Natural killer cell treated with Interleukin-12 subunit alpha and Interleukin-12 subunit beta and Interleukin-15 and Interleukin-18, amount 100 ng/mL, for 72 hours (primary cell): Measurements from ENCODE around the gene BCAR3. TPM values are rescaled to one million over a fixed set of nuclear protein-coding genes. Genes with fewer than 3 reads are reported as not detected.

Experiments used
- ATAC-seq, 2 donors: fragments of 150-1000 bp; cut with Tn5 transposase in 1 of 2; sonication (Bioruptor Pico), chemical (Tn5 transposase) in 1 of 2; 2 replicates each; pipeline ENCODE4 v1.10.0; 2021
- DNase-seq: peaks from one replicate; pipeline ENCODE4 v3.0.0; 2022; ENCODE audit warnings: low spot score
- H3K27ac Mint-ChIP-seq, 2 donors: 1 replicate in 1 of 2; 2 replicates in 1 of 2; pipeline ENCODE4 v1.8.0; 2022; ENCODE audit warnings: mixed read lengths in 2 of 2, mild to moderate bottlenecking in 1 of 2, moderate library complexity in 1 of 2
- H3K27me3 Mint-ChIP-seq, 2 donors: 1 replicate in 1 of 2; 2 replicates in 1 of 2; pipeline ENCODE4 v1.8.0; 2022; ENCODE audit warnings: mixed read lengths in 2 of 2
- H3K36me3 Mint-ChIP-seq: one replicate; pipeline ENCODE4 v1.8.0; 2022; ENCODE audit warnings: mixed read lengths
- H3K4me1 Mint-ChIP-seq, 2 donors: 1 replicate in 1 of 2; 2 replicates in 1 of 2; pipeline ENCODE4 v1.8.0; 2022; ENCODE audit warnings: low read depth in 2 of 2, mixed read lengths in 2 of 2, mild to moderate bottlenecking in 1 of 2
- H3K4me3 Mint-ChIP-seq: one replicate; pipeline ENCODE4 v1.8.0; 2022; ENCODE audit warnings: mixed read lengths
- H3K9me3 Mint-ChIP-seq: 2 replicates; pipeline ENCODE4 v1.8.0; 2022; ENCODE audit warnings: mixed read lengths
- total RNA-seq, 2 donors: library from RNA; stranded (reverse); gene quantifications; one replicate each; pipeline ENCODE4 v1.2.3, GENCODE V29; 2022

Gene BCAR3
- total RNA-seq, 2 donors from 2014 or later: 10.8 to 30.8 TPM

GRCh38 chr1:93601686-93602085, 80.0 kb downstream of the BCAR3 start:
- H3K27me3 Mint-ChIP-seq: peaks cover 2 to 30% of the 10 kb centered on the region in 2 donors
- DNase-seq (no peak), ATAC-seq (no peak)
- H3K4me3 Mint-ChIP-seq: no peak overlapping the region
- H3K9me3 Mint-ChIP-seq: no peaks in the 10 kb centered on the region
- no peak overlapping the region for H3K27ac Mint-ChIP-seq
- H3K36me3 Mint-ChIP-seq: no peaks in the 10 kb centered on the region
- H3K4me1 Mint-ChIP-seq: peaks cover 8 to 15% of the 10 kb centered on the region in 2 donors

GRCh38 chr1:93600663-93601062, 81.0 kb downstream of the BCAR3 start:
- peaks cover 2 to 20% of the 10 kb centered on the region in 2 donors for H3K27me3 Mint-ChIP-seq
- peaks cover 0 to 5% of the 10 kb centered on the region in 2 donors for H3K4me1 Mint-ChIP-seq
- H3K9me3 Mint-ChIP-seq: no peaks in the 10 kb centered on the region
- H3K27ac Mint-ChIP-seq: no peak overlapping the region
- ATAC-seq (peak in 1 of 2 donors; percentile 43), DNase-seq (no peak)
- no peak overlapping the region for H3K4me3 Mint-ChIP-seq
- no peaks in the 10 kb centered on the region for H3K36me3 Mint-ChIP-seq

- DNase-seq (no peak), ATAC-seq (no peak)
- Mint-ChIP-seq H3K36me3 (no peaks in the 10 kb centered on the region), H3K9me3 (no peaks in the 10 kb centered on the region), H3K4me1 (peaks cover 0 to 2% of the 10 kb centered on the region in 2 donors), H3K27ac (no peak overlapping the region), H3K27me3 (peaks cover 2 to 15% of the 10 kb centered on the region in 2 donors), H3K4me3 (no peak overlapping the region)
Observed at GRCh38 chr1:93599479-93599878, 82.2 kb downstream of the BCAR3 start.

- H3K4me1 Mint-ChIP-seq: peaks cover 0 to 2% of the 10 kb centered on the region in 2 donors
- no peak overlapping the region for H3K27ac Mint-ChIP-seq
- DNase-seq (no peak), ATAC-seq (no peak)
- H3K36me3 Mint-ChIP-seq: no peaks in the 10 kb centered on the region
- peaks cover 2 to 10% of the 10 kb centered on the region in 2 donors for H3K27me3 Mint-ChIP-seq
- H3K4me3 Mint-ChIP-seq: no peak overlapping the region
- H3K9me3 Mint-ChIP-seq: no peaks in the 10 kb centered on the region
Observed at GRCh38 chr1:93598861-93599439, 82.7 kb downstream of the BCAR3 start.

GRCh38 chr1:93598396-93598795, 83.2 kb downstream of the BCAR3 start:
- H3K4me1 Mint-ChIP-seq: peaks cover 0 to 2% of the 10 kb centered on the region in 2 donors
- no peak overlapping the region for H3K27ac Mint-ChIP-seq
- H3K27me3 Mint-ChIP-seq: peaks cover 2 to 7% of the 10 kb centered on the region in 2 donors
- DNase-seq: no peak
- no peaks in the 10 kb centered on the region for H3K36me3 Mint-ChIP-seq
- no peak for ATAC-seq
- no peak overlapping the region for H3K4me3 Mint-ChIP-seq
- H3K9me3 Mint-ChIP-seq: no peaks in the 10 kb centered on the region

- peaks cover 0 to 2% of the 10 kb centered on the region in 2 donors for H3K4me1 Mint-ChIP-seq
- H3K4me3 Mint-ChIP-seq: no peak overlapping the region
- no peak for ATAC-seq
Observed at GRCh38 chr1:93597709-93598108, 83.9 kb downstream of the BCAR3 start.

GRCh38 chr1:93596329-93597089, 85.1 kb downstream of the BCAR3 start:
- Mint-ChIP-seq H3K4me3 (no peak overlapping the region), H3K27me3 (peaks cover 2 to 7% of the 10 kb centered on the region in 2 donors), H3K36me3 (no peaks in the 10 kb centered on the region), H3K4me1 (peaks cover 7 to 11% of the 10 kb centered on the region in 2 donors), H3K27ac (no peak overlapping the region), H3K9me3 (no peaks in the 10 kb centered on the region)
- ATAC-seq (no peak), DNase-seq (no peak)

More at GRCh38 chr1:93597709-93598108, 83.9 kb downstream of the BCAR3 start:
- peaks cover 2 to 7% of the 10 kb centered on the region in 2 donors for H3K27me3 Mint-ChIP-seq
- no peak overlapping the region for H3K27ac Mint-ChIP-seq
- no peak for DNase-seq
- H3K36me3 Mint-ChIP-seq: no peaks in the 10 kb centered on the region
- H3K9me3 Mint-ChIP-seq: no peaks in the 10 kb centered on the region

GRCh38 chr1:93595743-93596142, 85.9 kb downstream of the BCAR3 start:
- Mint-ChIP-seq H3K36me3 (no peaks in the 10 kb centered on the region), H3K27ac (no peak overlapping the region), H3K27me3 (peaks cover 2 to 7% of the 10 kb centered on the region in 2 donors), H3K9me3 (no peaks in the 10 kb centered on the region), H3K4me3 (no peak overlapping the region), H3K4me1 (peaks cover 9 to 15% of the 10 kb centered on the region in 2 donors)
- ATAC-seq (no peak), DNase-seq (no peak)

GRCh38 chr1:93595266-93595665, 86.4 kb downstream of the BCAR3 start:
- no peak overlapping the region for H3K4me3 Mint-ChIP-seq
- H3K4me1 Mint-ChIP-seq: peaks cover 14 to 20% of the 10 kb centered on the region in 2 donors

GRCh38 chr1:93594603-93594880, 87.1 kb downstream of the BCAR3 start:
- ATAC-seq (no peak), DNase-seq (no peak)
- no peak overlapping the region for H3K4me3 Mint-ChIP-seq
- peaks cover 19 to 25% of the 10 kb centered on the region in 2 donors for H3K4me1 Mint-ChIP-seq
- peaks cover 2 to 7% of the 10 kb centered on the region in 2 donors for H3K27me3 Mint-ChIP-seq
- H3K9me3 Mint-ChIP-seq: no peaks in the 10 kb centered on the region
- no peak overlapping the region for H3K27ac Mint-ChIP-seq
- H3K36me3 Mint-ChIP-seq: no peaks in the 10 kb centered on the region

More at GRCh38 chr1:93595266-93595665, 86.4 kb downstream of the BCAR3 start:
- H3K36me3 Mint-ChIP-seq: no peaks in the 10 kb centered on the region
- no peak overlapping the region for H3K27ac Mint-ChIP-seq
- ATAC-seq: no peak
- DNase-seq: no peak
- H3K27me3 Mint-ChIP-seq: peaks cover 2 to 7% of the 10 kb centered on the region in 2 donors
- H3K9me3 Mint-ChIP-seq: no peaks in the 10 kb centered on the region

GRCh38 chr1:93593854-93594602, 87.6 kb downstream of the BCAR3 start:
- H3K4me3 Mint-ChIP-seq: no peak overlapping the region
- peaks cover 2 to 7% of the 10 kb centered on the region in 2 donors for H3K27me3 Mint-ChIP-seq
- no peak overlapping the region for H3K27ac Mint-ChIP-seq
- peaks cover 22 to 27% of the 10 kb centered on the region in 2 donors for H3K4me1 Mint-ChIP-seq
- no peaks in the 10 kb centered on the region for H3K36me3 Mint-ChIP-seq
- ATAC-seq (peak in 1 of 2 donors; percentile 8), DNase-seq (no peak)
- no peaks in the 10 kb centered on the region for H3K9me3 Mint-ChIP-seq

GRCh38 chr1:93592551-93592949, 89.1 kb downstream of the BCAR3 start:
- DNase-seq (no peak), ATAC-seq (peak in 1 of 2 donors; percentile 4)
- peaks cover 7% of the 10 kb centered on the region in 2 donors for H3K27me3 Mint-ChIP-seq
- peaks cover 10% of the 10 kb centered on the region for H3K36me3 Mint-ChIP-seq
- no peaks in the 10 kb centered on the region for H3K9me3 Mint-ChIP-seq
- peaks cover 35 to 38% of the 10 kb centered on the region in 2 donors for H3K4me1 Mint-ChIP-seq
- H3K4me3 Mint-ChIP-seq: no peak overlapping the region
- peak overlapping the region in 1 of 2 donors; percentile 64 for H3K27ac Mint-ChIP-seq

- Mint-ChIP-seq H3K27me3 (peaks cover 7% of the 10 kb centered on the region in 2 donors), H3K4me1 (peaks cover 35 to 38% of the 10 kb centered on the region in 2 donors), H3K9me3 (no peaks in the 10 kb centered on the region), H3K4me3 (peak overlapping the region; percentile 48), H3K27ac (peak overlapping the region; percentile 64 to 72), H3K36me3 (peaks cover 10% of the 10 kb centered on the region)
- DNase-seq: no peak
- peak; percentile 12 to 37 for ATAC-seq
Observed at GRCh38 chr1:93591676-93592550, 89.7 kb downstream of the BCAR3 start.
